Measurements from ENCODE around the gene PHACTR2. TPM values are rescaled to one million over a fixed set of nuclear protein-coding genes. Genes with fewer than 3 reads are reported as not detected.

Gene PHACTR2
- total RNA-seq, 1 donor from 2014 or later = 142 TPM

DNA sequence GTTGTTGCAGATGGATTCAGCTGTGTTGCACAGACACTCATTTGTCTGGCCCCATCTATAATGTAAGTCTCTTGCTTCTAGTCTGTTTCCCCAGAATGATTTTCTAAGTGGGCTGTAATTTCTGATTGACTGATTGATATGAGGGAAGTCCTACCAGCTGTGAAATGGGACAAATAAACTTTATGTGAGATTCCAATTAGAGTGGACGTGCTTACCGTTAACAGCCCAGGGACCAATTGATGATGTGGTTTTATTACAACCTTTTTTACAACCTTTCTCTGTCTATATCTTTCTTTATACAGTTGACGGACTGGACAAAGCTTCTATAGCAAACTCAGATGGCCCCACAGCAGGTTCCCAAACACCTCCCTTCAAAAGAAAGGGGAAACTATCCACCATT, 33.9 kb downstream of the PHACTR2 start:
- Histone ChIP-seq H3K9me3 (no peaks in the 10 kb centered on the region), H3K4me1 (no peaks in the 10 kb centered on the region), H3K27me3 (no peaks in the 10 kb centered on the region), H3K36me3 (no peaks in the 10 kb centered on the region), H3K27ac (no peak overlapping the region), H3K4me3 (no peak overlapping the region)
- DNase-seq (no peak), ATAC-seq (no peak)
- no peak for TF ChIP-seq CTCF (IDR thresholded peaks at IDR 0.05)
- intact Hi-C loops (cut with DNase I) = no loop called here

GRCh38 chr6:143718472-143718871, 40.7 kb downstream of the PHACTR2 start:
- no peak for DNase-seq
- no peak for TF ChIP-seq CTCF (IDR thresholded peaks at IDR 0.05)
- no peak overlapping the region for H3K4me3 ChIP-seq
- H3K4me1 ChIP-seq = no peaks in the 10 kb centered on the region
- H3K27me3 ChIP-seq = no peaks in the 10 kb centered on the region
- peaks cover 5% of the 10 kb centered on the region for H3K36me3 ChIP-seq
- no peak overlapping the region for H3K27ac ChIP-seq
- no peak for ATAC-seq
- H3K9me3 ChIP-seq = no peaks in the 10 kb centered on the region
- intact Hi-C loops (cut with DNase I) = no loop called here

GRCh38 chr6:143721642-143722041, 43.9 kb downstream of the PHACTR2 start:
- no peak for ATAC-seq
- TF ChIP-seq CTCF (IDR thresholded peaks at IDR 0.05) = no peak
- intact Hi-C loops (cut with DNase I) = no loop called here
- no peak for DNase-seq
- Histone ChIP-seq H3K9me3 (no peaks in the 10 kb centered on the region), H3K27me3 (no peaks in the 10 kb centered on the region), H3K4me1 (no peaks in the 10 kb centered on the region), H3K4me3 (no peak overlapping the region), H3K36me3 (peaks cover 10% of the 10 kb centered on the region), H3K27ac (no peak overlapping the region)

DNA sequence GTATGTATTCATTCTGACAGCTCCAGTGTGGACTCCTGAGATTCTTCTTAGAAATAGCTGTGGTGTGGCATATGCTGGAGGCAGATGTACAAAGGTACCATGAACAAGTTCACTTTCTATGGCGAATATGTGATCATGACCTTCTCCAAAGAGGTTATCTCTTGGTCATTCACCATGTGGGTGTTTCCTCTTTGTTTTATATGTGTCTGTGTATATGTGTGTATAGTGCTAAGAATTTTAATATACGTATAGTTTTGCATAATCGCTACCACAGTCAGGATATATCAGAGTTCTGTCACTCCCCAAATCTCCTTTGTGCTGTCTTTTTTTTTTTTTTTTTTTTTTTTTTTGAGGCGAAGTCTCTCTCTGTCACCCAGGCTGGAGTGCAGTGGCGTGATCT, 47.1 kb downstream of the PHACTR2 start:
- H3K27ac ChIP-seq = no peak overlapping the region
- no peak for ATAC-seq

GRCh38 chr6:143726015-143726647, 48.4 kb downstream of the PHACTR2 start:
- no peak overlapping the region for H3K27ac ChIP-seq
- TF ChIP-seq CTCF (IDR thresholded peaks at IDR 0.05) = no peak
- peaks cover 5% of the 10 kb centered on the region for H3K36me3 ChIP-seq
- H3K9me3 ChIP-seq = no peaks in the 10 kb centered on the region
- DNase-seq (no peak), ATAC-seq (no peak)
- intact Hi-C loops (cut with DNase I) = no loop called here
- no peak overlapping the region for H3K4me3 ChIP-seq
- no peaks in the 10 kb centered on the region for H3K4me1 ChIP-seq
- H3K27me3 ChIP-seq = no peaks in the 10 kb centered on the region

More for the DNA sequence above, 47.1 kb downstream of the PHACTR2 start:
- DNase-seq = no peak
- Histone ChIP-seq H3K4me3 (no peak overlapping the region), H3K36me3 (peaks cover 10% of the 10 kb centered on the region), H3K27me3 (no peaks in the 10 kb centered on the region), H3K9me3 (no peaks in the 10 kb centered on the region), H3K4me1 (no peaks in the 10 kb centered on the region)
- TF ChIP-seq CTCF (IDR thresholded peaks at IDR 0.05) = no peak
- intact Hi-C loops (cut with DNase I) = no loop called here

DNA sequence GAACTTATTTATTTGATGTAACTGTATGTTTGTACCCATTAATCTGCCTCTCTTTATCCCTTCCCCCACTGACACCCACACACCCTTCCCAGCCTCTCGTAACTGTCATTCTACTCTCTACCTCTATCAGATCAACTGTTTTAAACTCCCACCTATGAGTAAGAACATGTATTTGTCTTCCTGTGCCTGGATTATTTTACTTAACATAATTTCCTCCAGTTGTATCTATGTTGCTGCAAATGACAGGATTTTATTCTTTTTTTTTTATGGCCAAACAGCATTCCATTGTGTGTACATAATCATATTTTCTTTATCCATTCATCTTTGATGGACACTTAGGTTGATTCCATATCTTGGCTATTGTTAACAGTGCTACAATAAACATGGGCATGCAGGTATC, 49.3 kb downstream of the PHACTR2 start:
- no peak for DNase-seq
- no peak overlapping the region for H3K4me3 ChIP-seq
- no peak for ATAC-seq

More for the DNA sequence above, 49.3 kb downstream of the PHACTR2 start:
- Histone ChIP-seq H3K27ac (no peak overlapping the region), H3K4me1 (peaks cover 7% of the 10 kb centered on the region), H3K9me3 (no peaks in the 10 kb centered on the region), H3K27me3 (no peaks in the 10 kb centered on the region), H3K36me3 (peaks cover 5% of the 10 kb centered on the region)
- intact Hi-C loops (cut with DNase I) = no loop called here
- no peak for TF ChIP-seq CTCF (IDR thresholded peaks at IDR 0.05)
